Lower leg skin (tissue), 3 donors: ENCODE data around the gene DNAH6.

ENCODE experiments used
- POLR2A ChIP-seq, 2 donors: fragments of 450-650 bp; IDR thresholded peaks; one replicate each; pipeline ENCODE4 v1.6.1; 2016 to 2017; ENCODE audit warnings: antibody characterized with exemption in 2 of 2, mild to moderate bottlenecking in 1 of 2, moderate library complexity in 1 of 2
- TF ChIP-seq, protein P1 (sequence below), 3 donors: fragments of 450-650 bp; IDR thresholded peaks; one replicate each; pipeline ENCODE4 v1.5.1; 2016; ENCODE audit warnings: antibody characterized with exemption in 3 of 3, mild to moderate bottlenecking in 3 of 3, moderate library complexity in 2 of 3

DNA sequence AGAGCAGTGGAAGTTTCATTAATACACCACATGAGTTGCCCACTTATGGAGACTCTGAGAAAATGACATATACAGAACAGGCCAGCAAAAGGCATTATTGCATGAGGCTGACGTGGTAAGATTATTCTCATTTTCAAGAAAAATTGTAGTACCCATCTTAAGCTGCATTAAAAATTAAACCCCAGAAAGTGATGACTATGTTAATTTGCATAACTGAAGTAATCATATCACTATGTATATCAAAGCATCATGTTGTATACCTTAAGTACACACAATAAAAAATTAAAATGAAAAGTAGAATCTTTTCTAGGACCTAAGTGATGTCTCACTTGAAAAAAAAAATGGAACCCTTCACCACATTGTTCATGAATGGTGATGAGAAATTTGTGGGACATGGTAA is 32.0 kb downstream of the DNAH6 start:
- TF ChIP-seq, protein P1, sequence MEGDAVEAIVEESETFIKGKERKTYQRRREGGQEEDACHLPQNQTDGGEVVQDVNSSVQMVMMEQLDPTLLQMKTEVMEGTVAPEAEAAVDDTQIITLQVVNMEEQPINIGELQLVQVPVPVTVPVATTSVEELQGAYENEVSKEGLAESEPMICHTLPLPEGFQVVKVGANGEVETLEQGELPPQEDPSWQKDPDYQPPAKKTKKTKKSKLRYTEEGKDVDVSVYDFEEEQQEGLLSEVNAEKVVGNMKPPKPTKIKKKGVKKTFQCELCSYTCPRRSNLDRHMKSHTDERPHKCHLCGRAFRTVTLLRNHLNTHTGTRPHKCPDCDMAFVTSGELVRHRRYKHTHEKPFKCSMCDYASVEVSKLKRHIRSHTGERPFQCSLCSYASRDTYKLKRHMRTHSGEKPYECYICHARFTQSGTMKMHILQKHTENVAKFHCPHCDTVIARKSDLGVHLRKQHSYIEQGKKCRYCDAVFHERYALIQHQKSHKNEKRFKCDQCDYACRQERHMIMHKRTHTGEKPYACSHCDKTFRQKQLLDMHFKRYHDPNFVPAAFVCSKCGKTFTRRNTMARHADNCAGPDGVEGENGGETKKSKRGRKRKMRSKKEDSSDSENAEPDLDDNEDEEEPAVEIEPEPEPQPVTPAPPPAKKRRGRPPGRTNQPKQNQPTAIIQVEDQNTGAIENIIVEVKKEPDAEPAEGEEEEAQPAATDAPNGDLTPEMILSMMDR (IDR thresholded peaks at IDR 0.05), result no peak
- TF ChIP-seq POLR2A (IDR thresholded peaks at IDR 0.05), result no peak
